ENCODE measurements around the gene CUEDC1. TPM values are rescaled to one million over a fixed set of nuclear protein-coding genes. Genes with fewer than 3 reads are reported as not detected.
A peak's percentile ranks its signal among the peaks of the same experiment; 100 is the strongest.

Gene CUEDC1
- total and polyA plus RNA-seq, 2 experiments from 2014 or later: 11.6 to 23.3 TPM

DNA sequence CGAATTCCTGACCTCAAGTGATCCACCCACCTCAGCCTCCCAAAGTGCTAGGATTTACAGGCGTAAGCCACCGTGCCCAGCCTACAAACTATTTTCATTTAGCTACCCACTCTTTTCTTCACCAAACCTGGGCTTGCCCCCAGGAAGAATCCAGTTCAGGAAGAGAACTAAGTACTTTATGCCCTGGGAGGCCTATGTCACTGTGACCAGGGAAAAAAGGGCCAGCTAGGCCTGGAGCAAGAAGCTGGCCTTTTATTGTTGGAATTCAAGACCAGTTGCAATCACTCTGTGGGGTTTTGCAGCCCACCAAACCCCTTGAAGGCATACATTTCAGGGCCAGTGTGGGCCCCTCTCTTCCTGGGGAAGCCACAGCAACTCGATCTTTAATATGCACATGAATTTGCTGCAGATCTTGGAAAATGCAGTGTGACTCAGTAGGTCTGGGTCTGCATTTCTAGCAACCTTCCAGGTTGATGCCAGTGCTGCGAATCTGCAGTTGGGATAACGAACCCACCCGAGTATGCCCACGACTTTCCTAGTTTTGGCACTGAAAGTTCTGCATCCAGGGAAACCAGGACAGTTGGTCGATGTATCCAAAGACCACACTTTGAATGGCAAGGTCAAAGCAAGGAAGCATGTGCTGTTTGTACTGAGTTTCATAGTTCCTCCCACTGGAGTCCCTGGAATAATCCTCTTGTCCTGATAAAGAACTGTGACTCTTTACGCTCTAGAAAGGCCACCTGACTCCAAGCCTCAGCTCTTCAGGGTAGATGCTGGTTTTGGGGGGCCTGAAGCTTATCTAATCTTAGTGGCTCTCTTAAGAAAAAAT is 98.2 kb downstream of the CUEDC1 start:
- no peak overlapping the region for H2AFZ ChIP-seq
- H3K4me1 ChIP-seq (ENCODE audit: insufficient read depth): peaks cover 44% of the 10 kb centered on the region
- no peaks in the 10 kb centered on the region for H3K36me3 ChIP-seq (replicated peaks; ENCODE audit: insufficient read depth, low read depth)
- H4K20me1 ChIP-seq (ENCODE audit: insufficient read depth, poor library complexity, severe bottlenecking): no peaks in the 10 kb centered on the region
- no peak overlapping the region for H3K27ac ChIP-seq
- H3K79me2 ChIP-seq: no peaks in the 10 kb centered on the region
- 90% methylated on average over 10 of the region's 10 CpGs for WGBS (ENCODE audit: low lambda C conversion rate, missing lambda C conversion rate)
- no peak overlapping the region for H3K4me2 ChIP-seq
- no peak overlapping the region for H3K4me3 ChIP-seq
- no peak for DNase-seq (ENCODE audit: low spot score)
- H3K9me2 ChIP-seq (replicated peaks; ENCODE audit: insufficient read depth): no peaks in the 10 kb centered on the region
- TF ChIP-seq EZH2 (IDR thresholded peaks at IDR 0.05; ENCODE audit: borderline replicate concordance) (no peak), EZH2phosphoT487 (IDR thresholded peaks at IDR 0.05; ENCODE audit: low read depth, severe bottlenecking, unreplicated experiment) (no peak)
- TF ChIP-seq, protein P1, sequence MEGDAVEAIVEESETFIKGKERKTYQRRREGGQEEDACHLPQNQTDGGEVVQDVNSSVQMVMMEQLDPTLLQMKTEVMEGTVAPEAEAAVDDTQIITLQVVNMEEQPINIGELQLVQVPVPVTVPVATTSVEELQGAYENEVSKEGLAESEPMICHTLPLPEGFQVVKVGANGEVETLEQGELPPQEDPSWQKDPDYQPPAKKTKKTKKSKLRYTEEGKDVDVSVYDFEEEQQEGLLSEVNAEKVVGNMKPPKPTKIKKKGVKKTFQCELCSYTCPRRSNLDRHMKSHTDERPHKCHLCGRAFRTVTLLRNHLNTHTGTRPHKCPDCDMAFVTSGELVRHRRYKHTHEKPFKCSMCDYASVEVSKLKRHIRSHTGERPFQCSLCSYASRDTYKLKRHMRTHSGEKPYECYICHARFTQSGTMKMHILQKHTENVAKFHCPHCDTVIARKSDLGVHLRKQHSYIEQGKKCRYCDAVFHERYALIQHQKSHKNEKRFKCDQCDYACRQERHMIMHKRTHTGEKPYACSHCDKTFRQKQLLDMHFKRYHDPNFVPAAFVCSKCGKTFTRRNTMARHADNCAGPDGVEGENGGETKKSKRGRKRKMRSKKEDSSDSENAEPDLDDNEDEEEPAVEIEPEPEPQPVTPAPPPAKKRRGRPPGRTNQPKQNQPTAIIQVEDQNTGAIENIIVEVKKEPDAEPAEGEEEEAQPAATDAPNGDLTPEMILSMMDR (IDR thresholded peaks at IDR 0.05; ENCODE audit: poor library complexity): no peak
- no peaks in the 10 kb centered on the region for H3K9me3 ChIP-seq (ENCODE audit: low read depth)
- no peaks in the 10 kb centered on the region for H3K27me3 ChIP-seq

DNA sequence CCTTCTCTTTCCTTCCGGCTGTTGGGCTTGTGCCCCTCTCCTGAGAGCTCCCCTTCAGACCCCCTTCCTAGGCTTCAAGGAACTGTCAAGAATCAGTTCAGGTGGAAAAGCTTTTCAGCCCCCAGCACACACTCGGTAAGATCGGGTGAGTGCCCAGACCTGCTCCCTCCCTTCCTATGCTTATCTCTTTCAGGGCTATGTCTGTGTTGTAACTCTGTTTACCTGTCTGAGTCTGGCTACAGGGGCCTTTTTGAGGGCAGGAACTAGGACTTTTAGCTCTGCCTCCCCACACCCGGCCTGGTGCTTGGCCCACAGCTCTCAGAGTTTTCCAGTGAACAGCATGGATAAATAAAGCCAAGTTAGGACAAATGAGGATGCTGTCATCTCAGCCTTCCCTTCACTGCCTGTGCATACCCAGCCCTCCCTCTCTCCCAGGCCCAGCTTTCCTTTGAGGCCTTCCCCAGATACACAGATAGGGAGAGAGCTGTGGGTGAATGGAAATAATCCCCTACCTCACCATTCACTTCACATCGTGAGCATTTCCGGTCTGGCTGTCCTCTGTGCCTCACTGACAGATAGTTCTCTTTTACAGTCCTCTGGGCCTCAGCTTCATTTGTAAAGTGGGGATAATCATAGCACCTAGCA is 99.7 kb downstream of the CUEDC1 start:
- Histone ChIP-seq H3K4me1 (ENCODE audit: insufficient read depth) (peaks cover 43% of the 10 kb centered on the region), H3K4me2 (no peak overlapping the region), H3K79me2 (no peaks in the 10 kb centered on the region), H3K27ac (peak overlapping the region; percentile 49), H3K9me3 (ENCODE audit: low read depth) (no peaks in the 10 kb centered on the region), H3K4me3 (no peak overlapping the region), H4K20me1 (ENCODE audit: insufficient read depth, poor library complexity, severe bottlenecking) (no peaks in the 10 kb centered on the region), H3K27me3 (no peaks in the 10 kb centered on the region), H3K9me2 (replicated peaks; ENCODE audit: insufficient read depth) (no peaks in the 10 kb centered on the region), H2AFZ (no peak overlapping the region), H3K36me3 (replicated peaks; ENCODE audit: insufficient read depth, low read depth) (no peaks in the 10 kb centered on the region)
- TF ChIP-seq, protein P1 (IDR thresholded peaks at IDR 0.05; ENCODE audit: poor library complexity): no peak
- no peak for TF ChIP-seq EZH2 (IDR thresholded peaks at IDR 0.05; ENCODE audit: borderline replicate concordance)
- TF ChIP-seq EZH2phosphoT487 (IDR thresholded peaks at IDR 0.05; ENCODE audit: low read depth, severe bottlenecking, unreplicated experiment): no peak
- DNase-seq (ENCODE audit: low spot score): no peak
- 35% methylated on average over 6 of the region's 6 CpGs for WGBS (ENCODE audit: low lambda C conversion rate, missing lambda C conversion rate)

DNA sequence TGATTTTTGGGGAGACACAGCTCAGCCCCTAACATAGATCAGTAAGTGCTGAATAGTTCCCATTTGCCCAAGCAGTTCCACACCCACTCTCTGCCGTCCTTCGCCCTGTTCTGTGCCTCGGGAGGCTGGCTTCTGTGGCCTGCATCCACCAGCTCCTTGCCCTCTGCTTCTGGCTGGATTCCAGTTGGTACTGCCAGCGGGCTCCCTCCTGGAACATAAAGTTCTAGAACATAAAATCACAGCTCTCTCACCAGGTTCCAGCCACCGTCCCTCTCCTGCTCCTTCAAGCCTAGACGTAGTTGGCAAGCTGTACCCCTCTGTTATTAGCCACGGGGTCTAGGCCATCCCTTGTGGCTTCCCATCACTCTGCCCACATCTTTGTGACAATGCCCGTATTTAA is 101.5 kb downstream of the CUEDC1 start:
- TF ChIP-seq EZH2phosphoT487 (IDR thresholded peaks at IDR 0.05; ENCODE audit: low read depth, severe bottlenecking, unreplicated experiment) (no peak), EZH2 (IDR thresholded peaks at IDR 0.05; ENCODE audit: borderline replicate concordance) (no peak)
- TF ChIP-seq, protein P1 (IDR thresholded peaks at IDR 0.05; ENCODE audit: poor library complexity): no peak
- no peaks in the 10 kb centered on the region for H3K9me3 ChIP-seq (ENCODE audit: low read depth)
- no peak for DNase-seq (ENCODE audit: low spot score)
- 88% methylated on average over 8 of the region's 8 CpGs for WGBS (ENCODE audit: low lambda C conversion rate, missing lambda C conversion rate)
- no peak overlapping the region for H3K4me3 ChIP-seq
- H3K9me2 ChIP-seq (replicated peaks; ENCODE audit: insufficient read depth): no peaks in the 10 kb centered on the region
- no peaks in the 10 kb centered on the region for H3K27me3 ChIP-seq
- no peak overlapping the region for H2AFZ ChIP-seq
- H4K20me1 ChIP-seq (ENCODE audit: insufficient read depth, poor library complexity, severe bottlenecking): no peaks in the 10 kb centered on the region
- no peak overlapping the region for H3K4me2 ChIP-seq
- H3K79me2 ChIP-seq: peaks cover 9% of the 10 kb centered on the region
- no peak overlapping the region for H3K27ac ChIP-seq
- H3K36me3 ChIP-seq (replicated peaks; ENCODE audit: insufficient read depth, low read depth): no peaks in the 10 kb centered on the region
- peaks cover 47% of the 10 kb centered on the region for H3K4me1 ChIP-seq (ENCODE audit: insufficient read depth)

Measured in hepatocyte (in vitro differentiated cells).